Measurements from ENCODE around the gene RPS6KB2. TPM values are rescaled to one million over a fixed set of nuclear protein-coding genes. Genes with fewer than 3 reads are reported as not detected.

Gene RPS6KB2
- total RNA-seq, 1 experiment from 2014 or later = 49.8 TPM

DNA sequence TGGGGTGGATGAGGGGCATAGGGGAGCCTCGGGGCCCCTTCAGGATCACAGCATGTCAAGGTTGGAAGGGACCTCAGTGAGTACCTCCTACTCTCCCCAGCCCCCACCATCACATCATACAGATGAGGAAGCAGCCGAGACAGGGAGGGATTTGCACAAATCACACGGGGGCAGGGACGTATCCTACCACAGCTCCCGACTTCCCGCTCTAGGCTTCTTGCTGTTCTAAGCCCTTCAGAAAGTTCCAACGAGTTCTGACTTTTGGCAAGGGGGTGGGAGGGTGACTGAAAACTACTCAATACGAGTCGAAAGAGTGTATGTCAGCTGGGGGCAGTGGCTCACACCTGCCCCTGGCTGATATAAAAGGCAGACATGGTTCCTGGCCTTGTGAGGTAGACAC is 41.2 kb upstream of the RPS6KB2 start:
- ChIA-PET CTCF (interaction anchor here (0.6 to 19.3 kb wide), 5 partner anchors 14 to 311 kb away, joined by 3 to 659 read pairs (median 5); partner anchors contain the start of genes POLD4 and PPP1CA), POLR2A (interaction anchor here (1.1 to 8.9 kb wide), 4 partner anchors 11 to 41 kb away, joined by 3 to 144 read pairs (median 6); partner anchors contain the start of genes POLD4 and PPP1CA)
- Mint-ChIP-seq H3K36me3 (ENCODE audit: insufficient read depth, unreplicated experiment) (peaks cover 8% of the 10 kb centered on the region), H3K27me3 (ENCODE audit: insufficient read depth, unreplicated experiment) (no peaks in the 10 kb centered on the region), H3K9me3 (ENCODE audit: unreplicated experiment) (no peaks in the 10 kb centered on the region), H3K4me3 (ENCODE audit: unreplicated experiment) (no peak overlapping the region), H3K27ac (ENCODE audit: low read depth, unreplicated experiment) (no peak overlapping the region), H3K4me1 (ENCODE audit: insufficient read depth, unreplicated experiment) (peaks cover 28% of the 10 kb centered on the region)
- TF ChIP-seq, protein P1, sequence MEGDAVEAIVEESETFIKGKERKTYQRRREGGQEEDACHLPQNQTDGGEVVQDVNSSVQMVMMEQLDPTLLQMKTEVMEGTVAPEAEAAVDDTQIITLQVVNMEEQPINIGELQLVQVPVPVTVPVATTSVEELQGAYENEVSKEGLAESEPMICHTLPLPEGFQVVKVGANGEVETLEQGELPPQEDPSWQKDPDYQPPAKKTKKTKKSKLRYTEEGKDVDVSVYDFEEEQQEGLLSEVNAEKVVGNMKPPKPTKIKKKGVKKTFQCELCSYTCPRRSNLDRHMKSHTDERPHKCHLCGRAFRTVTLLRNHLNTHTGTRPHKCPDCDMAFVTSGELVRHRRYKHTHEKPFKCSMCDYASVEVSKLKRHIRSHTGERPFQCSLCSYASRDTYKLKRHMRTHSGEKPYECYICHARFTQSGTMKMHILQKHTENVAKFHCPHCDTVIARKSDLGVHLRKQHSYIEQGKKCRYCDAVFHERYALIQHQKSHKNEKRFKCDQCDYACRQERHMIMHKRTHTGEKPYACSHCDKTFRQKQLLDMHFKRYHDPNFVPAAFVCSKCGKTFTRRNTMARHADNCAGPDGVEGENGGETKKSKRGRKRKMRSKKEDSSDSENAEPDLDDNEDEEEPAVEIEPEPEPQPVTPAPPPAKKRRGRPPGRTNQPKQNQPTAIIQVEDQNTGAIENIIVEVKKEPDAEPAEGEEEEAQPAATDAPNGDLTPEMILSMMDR (IDR thresholded peaks at IDR 0.05; ENCODE audit: unreplicated experiment) = no peak
- BruUV-seq (replicated peaks) = no TSS peak
- DNase-seq (ENCODE audit: unreplicated experiment) = no peak
- intact Hi-C loops (cut with micrococcal nuclease) = no loop called here

DNA sequence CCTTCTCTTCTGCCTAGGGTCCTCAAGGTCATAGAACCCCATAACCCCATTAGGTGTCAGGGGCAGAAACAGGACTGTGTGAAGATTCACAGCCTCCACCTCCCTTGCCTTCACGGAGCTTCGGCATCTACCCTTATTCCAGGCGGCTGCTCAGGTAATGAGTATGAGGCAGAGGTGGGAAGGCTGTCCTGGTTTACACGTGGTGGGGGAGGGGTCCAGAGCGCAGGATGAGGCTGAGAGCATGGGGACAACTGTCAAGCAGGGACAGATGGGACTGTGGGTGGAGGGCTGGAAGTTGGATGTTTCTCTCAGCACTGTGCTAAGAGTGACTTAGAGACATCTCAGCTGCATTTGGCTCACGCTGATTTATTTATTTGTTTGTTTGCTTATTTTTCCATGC is 40.8 kb upstream of the RPS6KB2 start:
- CTCF ChIA-PET = interaction anchor here (1.0 to 19.3 kb wide), 4 partner anchors 14 to 70 kb away, joined by 3 to 659 read pairs (median 6); partner anchors contain the start of genes POLD4 and PPP1CA
- H3K36me3 Mint-ChIP-seq (ENCODE audit: insufficient read depth, unreplicated experiment) = peaks cover 12% of the 10 kb centered on the region
- intact Hi-C loops (cut with micrococcal nuclease) = no loop called here

DNA sequence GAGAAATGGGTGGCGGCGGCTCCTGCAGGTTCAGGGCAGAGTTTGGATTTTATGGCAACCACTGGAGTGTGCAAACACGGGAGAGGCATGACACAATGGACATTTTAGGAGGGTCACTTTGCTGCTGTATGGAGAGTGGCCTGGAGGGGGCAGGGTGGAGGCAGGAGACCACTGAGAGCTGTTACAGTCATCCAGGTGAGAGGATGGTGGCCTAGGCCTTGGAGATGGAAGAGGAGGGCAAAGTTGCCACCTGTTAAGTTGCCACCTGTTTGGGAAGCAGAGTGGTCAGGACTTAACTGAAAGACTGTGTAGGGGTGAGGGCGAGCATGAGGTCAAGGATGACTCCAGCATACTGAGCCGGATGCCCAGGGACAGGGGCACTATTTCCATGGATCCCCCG is 38.8 kb upstream of the RPS6KB2 start:
- no peak for DNase-seq (ENCODE audit: unreplicated experiment)
- ChIA-PET CTCF (interaction anchor here (0.6 to 3.1 kb wide), 4 partner anchors 8 to 918 kb away, joined by 3 to 15 read pairs (median 4); no protein-coding TSS in a partner anchor), POLR2A (no interaction called here)
- Mint-ChIP-seq H3K27me3 (ENCODE audit: insufficient read depth, unreplicated experiment) (no peaks in the 10 kb centered on the region), H3K27ac (ENCODE audit: low read depth, unreplicated experiment) (peak overlapping the region; percentile 3), H3K4me3 (ENCODE audit: unreplicated experiment) (peak overlapping the region; percentile 69), H3K4me1 (ENCODE audit: insufficient read depth, unreplicated experiment) (peaks cover 28% of the 10 kb centered on the region), H3K9me3 (ENCODE audit: unreplicated experiment) (no peaks in the 10 kb centered on the region), H3K36me3 (ENCODE audit: insufficient read depth, unreplicated experiment) (peaks cover 19% of the 10 kb centered on the region)
- TF ChIP-seq, protein P1 (IDR thresholded peaks at IDR 0.05; ENCODE audit: unreplicated experiment) = peak; percentile 27
- intact Hi-C loops (cut with micrococcal nuclease) = no loop called here
- BruUV-seq (replicated peaks) = no TSS peak

More for the DNA sequence above, 40.8 kb upstream of the RPS6KB2 start:
- no peaks in the 10 kb centered on the region for H3K27me3 Mint-ChIP-seq (ENCODE audit: insufficient read depth, unreplicated experiment)
- BruUV-seq (replicated peaks) = no TSS peak
- H3K4me3 Mint-ChIP-seq (ENCODE audit: unreplicated experiment) = no peak overlapping the region
- DNase-seq (ENCODE audit: unreplicated experiment) = no peak
- TF ChIP-seq, protein P1 (IDR thresholded peaks at IDR 0.05; ENCODE audit: unreplicated experiment) = no peak
- no peaks in the 10 kb centered on the region for H3K9me3 Mint-ChIP-seq (ENCODE audit: unreplicated experiment)
- H3K4me1 Mint-ChIP-seq (ENCODE audit: insufficient read depth, unreplicated experiment) = peaks cover 26% of the 10 kb centered on the region
- POLR2A ChIA-PET = interaction anchor here (1.1 to 8.9 kb wide), 3 partner anchors 14 to 41 kb away, joined by 3 to 144 read pairs (median 8); partner anchors contain the start of genes POLD4 and PPP1CA
- H3K27ac Mint-ChIP-seq (ENCODE audit: low read depth, unreplicated experiment) = no peak overlapping the region

DNA sequence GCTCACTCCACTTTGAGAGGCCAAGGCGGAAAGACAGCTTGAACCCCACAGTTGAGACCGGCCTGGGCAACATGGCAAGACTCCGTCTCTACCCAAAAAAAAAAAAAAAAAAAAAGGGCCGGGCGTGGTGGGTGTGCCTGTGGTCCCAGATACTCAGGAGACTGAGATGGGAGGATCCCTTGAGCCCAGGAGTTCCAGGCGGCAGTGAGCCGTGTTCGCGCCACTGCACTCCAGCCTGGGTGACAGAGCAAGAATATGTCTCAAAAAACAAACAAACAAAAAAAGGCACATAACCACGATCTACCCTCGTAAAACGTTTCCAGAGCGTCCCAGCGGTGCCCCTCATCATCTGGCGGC is 37.4 kb upstream of the RPS6KB2 start:
- H3K4me3 Mint-ChIP-seq (ENCODE audit: unreplicated experiment) = peak overlapping the region; percentile 85

More for the DNA sequence above, 37.4 kb upstream of the RPS6KB2 start:
- TF ChIP-seq, protein P1 (IDR thresholded peaks at IDR 0.05; ENCODE audit: unreplicated experiment) = no peak
- Mint-ChIP-seq H3K36me3 (ENCODE audit: insufficient read depth, unreplicated experiment) (peaks cover 27% of the 10 kb centered on the region), H3K27ac (ENCODE audit: low read depth, unreplicated experiment) (peak overlapping the region; percentile 76), H3K27me3 (ENCODE audit: insufficient read depth, unreplicated experiment) (no peaks in the 10 kb centered on the region), H3K4me1 (ENCODE audit: insufficient read depth, unreplicated experiment) (peaks cover 17% of the 10 kb centered on the region), H3K9me3 (ENCODE audit: unreplicated experiment) (no peaks in the 10 kb centered on the region)
- BruUV-seq (replicated peaks) = no TSS peak
- intact Hi-C loops (cut with micrococcal nuclease) = no loop called here
- DNase-seq (ENCODE audit: unreplicated experiment) = no peak
- ChIA-PET POLR2A (interaction anchor here (0.9 to 3.0 kb wide), 11 partner anchors 9 to 77 kb away, joined by 3 to 61 read pairs (median 8); partner anchors contain the start of genes POLD4 and PPP1CA), CTCF (interaction anchor here (0.6 to 3.1 kb wide), 7 partner anchors 8 to 448 kb away, joined by 3 to 15 read pairs (median 5); no protein-coding TSS in a partner anchor)

All from MCF 10A (cell line).